A673 (cell line): Measurements from ENCODE around the gene LRTM2. TPM values are rescaled to one million over a fixed set of nuclear protein-coding genes. Genes with fewer than 3 reads are reported as not detected.

Experiments used
- BruUV-seq: library from RNA; stranded (reverse); fragments of 400-500 nt; replicated peaks from 2 replicates; lab custom pipeline; 2021; lab: Mats Ljungman, UMichigan
- CTCF ChIA-PET: fragments of 300-600 bp; sonication (Branson Sonifier 250); formaldehyde crosslinking; loops from one replicate; lab custom pipeline; 2022; ENCODE audit warnings: antibody characterized with exemption; lab: Charles Lee
- POLR2A ChIA-PET: fragments of 300-600 bp; sonication (Branson Sonifier 250); formaldehyde crosslinking; loops from one replicate; lab custom pipeline; 2022; ENCODE audit warnings: antibody characterized with exemption; ENCODE audit not compliant: low non-redundant PET; lab: Charles Lee
- DNase-seq: peaks from one replicate; pipeline ENCODE4 v3.0.0-alpha.2; 2015; ENCODE audit warnings: low spot score
- H3K27ac ChIP-seq: fragments of 200-600 bp; sonication (generic); 2 replicates; pipeline ENCODE4 v1.5.1; 2016; ENCODE audit warnings: mixed run types, low read depth, mild to moderate bottlenecking, mixed read lengths, antibody characterized with exemption, low read length; ENCODE audit not compliant: poor library complexity, severe bottlenecking
- H3K27me3 ChIP-seq: fragments of 200-600 bp; sonication (generic); replicated peaks from 2 replicates; pipeline ENCODE4 v1.6.1; 2017; ENCODE audit warnings: mixed run types, low read depth, mild to moderate bottlenecking, mixed read lengths, antibody characterized with exemption, low read length; ENCODE audit not compliant: insufficient read depth, poor library complexity
- H3K36me3 ChIP-seq: fragments of 200-600 bp; sonication (generic); 2 replicates; pipeline ENCODE4 v1.6.1; 2016; ENCODE audit warnings: mixed run types, mild to moderate bottlenecking, mixed read lengths, antibody characterized with exemption, low read length; ENCODE audit not compliant: insufficient read depth, poor library complexity, severe bottlenecking
- H3K4me1 ChIP-seq: fragments of 200-600 bp; sonication (generic); 2 replicates; pipeline ENCODE4 v1.6.1; 2017; ENCODE audit warnings: mixed run types, mild to moderate bottlenecking, mixed read lengths, antibody characterized with exemption, low read length; ENCODE audit not compliant: insufficient read depth, poor library complexity, severe bottlenecking
- H3K4me3 ChIP-seq: fragments of 200-600 bp; sonication (generic); 2 replicates; pipeline ENCODE4 v1.5.1; 2016; ENCODE audit warnings: low read depth, mixed run types, mild to moderate bottlenecking, mixed read lengths, low read length; ENCODE audit not compliant: poor library complexity, severe bottlenecking
- H3K9me3 ChIP-seq: fragments of 200-600 bp; sonication (generic); 2 replicates; pipeline ENCODE4 v1.6.1; 2016; ENCODE audit warnings: mixed run types, low read depth, mild to moderate bottlenecking, mixed read lengths, antibody characterized with exemption, low read length; ENCODE audit not compliant: poor library complexity, severe bottlenecking
- CTCF ChIP-seq: fragments of 300-800, 200-600 bp; sonication (generic); conservative IDR thresholded peaks from 2 replicates; pipeline ENCODE4 v1.5.1; 2017; ENCODE audit warnings: low read depth, mild to moderate bottlenecking, antibody characterized with exemption, low read length, moderate library complexity, mixed read lengths
- EZH2 ChIP-seq: fragments of 200-600 bp; sonication (generic); IDR thresholded peaks from 2 replicates; pipeline ENCODE4 v1.6.1; 2017; ENCODE audit warnings: borderline replicate concordance, low read depth, mild to moderate bottlenecking, mixed read lengths, antibody characterized with exemption, low read length; ENCODE audit not compliant: poor library complexity, severe bottlenecking
- intact Hi-C: fragments of 100-400 bp; cut with micrococcal nuclease; formaldehyde crosslinking; loops from one replicate; pipeline ENCODE4 v1.10.0; 2022; ENCODE audit not compliant: unreplicated experiment
- total RNA-seq: library from RNA; stranded (reverse); gene quantifications from 2 replicates; pipeline ENCODE4 v1.2.3, GENCODE V29; 2021

LRTM2 gene
- total RNA-seq, 1 experiment from 2014 or later = not detected

GRCh38 chr12:1810201-1810930 lies 10.0 kb upstream of the LRTM2 start:
- Histone ChIP-seq H3K36me3 (no peaks in the 10 kb centered on the region), H3K27me3 (no peaks in the 10 kb centered on the region), H3K27ac (no peak overlapping the region), H3K4me1 (no peaks in the 10 kb centered on the region), H3K4me3 (no peak overlapping the region), H3K9me3 (no peaks in the 10 kb centered on the region)
- CTCF ChIA-PET = no interaction called here
- DNase-seq = no peak
- TF ChIP-seq CTCF = no peak
- TF ChIP-seq EZH2 = no peak
- POLR2A ChIA-PET = no interaction called here
- no TSS peak for BruUV-seq
- intact Hi-C loops = no loop called here

DNA sequence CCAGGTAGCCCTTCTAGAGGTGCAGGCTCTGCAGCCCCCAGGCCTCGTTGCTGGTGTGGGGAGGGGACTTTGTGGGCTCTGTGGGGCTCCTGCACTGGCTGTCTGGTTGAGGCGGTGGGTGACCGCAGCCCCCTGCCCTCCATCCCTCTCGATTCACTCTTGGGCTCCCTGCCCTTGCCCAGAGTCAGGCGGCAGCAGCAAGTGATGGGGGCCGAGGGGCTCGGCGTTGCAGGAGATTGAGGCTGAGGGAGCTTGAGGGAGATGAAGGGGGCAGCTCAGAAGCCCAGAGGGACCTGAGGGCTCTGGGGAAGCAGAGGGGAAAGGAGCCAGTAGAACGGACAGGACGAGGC lies 9.5 kb upstream of the LRTM2 start:
- intact Hi-C loops = no loop called here
- POLR2A ChIA-PET = no interaction called here
- TF ChIP-seq EZH2 = no peak
- TF ChIP-seq CTCF = no peak
- CTCF ChIA-PET = no interaction called here
- H3K4me3 ChIP-seq = no peak overlapping the region
- BruUV-seq = no TSS peak
- no peak for DNase-seq
- H3K27me3 ChIP-seq = no peaks in the 10 kb centered on the region
- H3K9me3 ChIP-seq = no peaks in the 10 kb centered on the region
- H3K4me1 ChIP-seq = no peaks in the 10 kb centered on the region
- no peaks in the 10 kb centered on the region for H3K36me3 ChIP-seq
- no peak overlapping the region for H3K27ac ChIP-seq

DNA sequence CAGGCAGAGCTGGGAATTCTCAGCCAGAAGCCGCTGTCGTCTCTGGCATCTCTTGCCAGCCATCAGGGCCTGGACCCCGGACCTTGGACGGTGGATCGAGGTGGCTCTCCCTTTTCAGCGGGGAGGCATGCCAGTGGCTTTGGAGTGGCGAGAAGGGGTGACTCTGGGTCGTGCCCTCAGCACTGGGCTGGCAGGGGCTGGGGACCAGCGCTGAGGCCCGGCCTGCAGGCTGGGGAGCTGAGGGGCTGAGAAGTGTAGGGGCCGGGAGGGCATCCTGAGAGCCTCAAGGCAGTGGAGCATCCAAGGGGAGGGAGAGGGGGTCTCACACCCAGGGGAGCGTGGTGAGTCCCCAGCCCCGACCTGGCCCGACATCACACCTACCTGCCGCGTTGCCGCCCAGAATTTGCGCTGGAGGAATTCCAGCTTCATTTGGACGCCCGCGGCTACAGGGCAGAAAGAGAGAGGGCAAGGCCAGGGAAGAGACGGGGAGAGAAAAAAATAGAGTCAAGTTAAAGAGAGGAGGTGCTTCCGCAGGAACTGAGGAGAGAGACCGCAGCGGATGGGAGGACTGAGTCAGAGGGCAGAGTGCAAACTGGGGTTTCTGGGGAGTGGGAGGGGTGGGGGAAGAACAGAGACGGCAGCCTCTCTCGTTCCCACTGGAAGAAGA lies 9.0 kb upstream of the LRTM2 start:
- no peak for DNase-seq
- intact Hi-C loops = no loop called here
- ChIA-PET POLR2A (no interaction called here), CTCF (no interaction called here)
- TF ChIP-seq CTCF (no peak), EZH2 (no peak)
- Histone ChIP-seq H3K27ac (no peak overlapping the region), H3K27me3 (no peaks in the 10 kb centered on the region), H3K4me3 (no peak overlapping the region), H3K9me3 (no peaks in the 10 kb centered on the region), H3K4me1 (no peaks in the 10 kb centered on the region), H3K36me3 (no peaks in the 10 kb centered on the region)
- no TSS peak for BruUV-seq
